HEK293 (cell line): ENCODE results near the gene HOTAIR.

ENCODE experiments used
- CTCF ChIA-PET: fragments of 350-600 bp; formaldehyde crosslinking; extraction: SDS; loops from one replicate; lab custom pipeline; 2021; ENCODE audit warnings: antibody characterized with exemption; lab: Yijun Ruan, JAX
- POLR2A ChIA-PET: fragments of 300-600 bp; formaldehyde crosslinking; extraction: SDS; loops from one replicate; lab custom pipeline; 2020; ENCODE audit warnings: antibody characterized with exemption, inconsistent platforms; lab: Yijun Ruan, JAX
- H3K27ac ChIP-seq: fragments of 200-500 bp; sonication (Bioruptor generic); 2 replicates; pipeline ENCODE4 v1.5.1; 2014; ENCODE audit warnings: low read depth, low read length, control low read depth, inconsistent platforms; ENCODE audit errors: extremely low read depth
- H3K36me3 ChIP-seq, 2 experiments: fragments of 200-500 bp in 1 of 2; sonication (Bioruptor generic) in 1 of 2; 1 replicate in 1 of 2; 2 replicates in 1 of 2; pipeline ENCODE4 v1.5.1; 2014 to 2017; ENCODE audit warnings: inconsistent platforms in 2 of 2, low read length in 2 of 2; ENCODE audit not compliant: control insufficient read depth in 2 of 2, insufficient read depth in 1 of 2
- H3K4me1 ChIP-seq: fragments of 200-500 bp; sonication (Bioruptor generic); 2 replicates; pipeline ENCODE4 v1.5.1; 2014; ENCODE audit warnings: mild to moderate bottlenecking, low read length, inconsistent platforms; ENCODE audit not compliant: control insufficient read depth, insufficient read depth
- H3K4me3 ChIP-seq: 2 replicates; pipeline ENCODE4 v1.5.1; 2011; ENCODE audit warnings: low read depth, mild to moderate bottlenecking, control low read depth, low read length, moderate library complexity
- H3K9me3 ChIP-seq: fragments of 200-500 bp; sonication (Bioruptor generic); 2 replicates; pipeline ENCODE4 v1.5.1; 2014; ENCODE audit warnings: low read depth, low read length, inconsistent platforms; ENCODE audit not compliant: control insufficient read depth, insufficient read depth
- ATF2 ChIP-seq: fragments of 450-650 bp; formaldehyde crosslinking; IDR thresholded peaks from 2 replicates; pipeline ENCODE4 v1.5.1; 2016; ENCODE audit warnings: missing biosample characterization, missing genetic modification characterization, low read depth
- CTCF ChIP-seq: fragments of 450-650 bp; formaldehyde crosslinking; IDR thresholded peaks from 2 replicates; pipeline ENCODE4 v1.5.1; 2016; ENCODE audit warnings: missing biosample characterization, missing genetic modification characterization
- ELK4 ChIP-seq: IDR thresholded peaks from 2 replicates; pipeline ENCODE4 v1.6.1; 2011; ENCODE audit warnings: mild to moderate bottlenecking, low read depth, low read length, borderline replicate concordance
- HIC1 ChIP-seq: fragments of 450-650 bp; formaldehyde crosslinking; IDR thresholded peaks from 2 replicates; pipeline ENCODE4 v1.5.1; 2016; ENCODE audit warnings: missing biosample characterization, missing genetic modification characterization
- KLF10 ChIP-seq: fragments of 450-650 bp; IDR thresholded peaks from 2 replicates; pipeline ENCODE4 v1.5.1; 2018; ENCODE audit warnings: missing biosample characterization, mild to moderate bottlenecking, missing genetic modification characterization
- KLF17 ChIP-seq: fragments of 450-650 bp; formaldehyde crosslinking; IDR thresholded peaks from 2 replicates; pipeline ENCODE4 v1.5.1; 2016; ENCODE audit warnings: missing biosample characterization, missing genetic modification characterization
- MYNN ChIP-seq: fragments of 450-650 bp; formaldehyde crosslinking; IDR thresholded peaks from 2 replicates; pipeline ENCODE4 v1.5.1; 2016; ENCODE audit warnings: missing biosample characterization, missing genetic modification characterization, borderline replicate concordance
- TRIM28 ChIP-seq: IDR thresholded peaks from 2 replicates; pipeline ENCODE4 v1.6.1; 2011; ENCODE audit warnings: low read length, control low read depth, borderline replicate concordance
- ZBTB17 ChIP-seq: fragments of 450-650 bp; formaldehyde crosslinking; IDR thresholded peaks from 2 replicates; pipeline ENCODE4 v1.5.1; 2016; ENCODE audit warnings: missing biosample characterization, missing genetic modification characterization
- ZBTB49 ChIP-seq: fragments of 450-650 bp; formaldehyde crosslinking; IDR thresholded peaks from 2 replicates; pipeline ENCODE4 v1.5.1; 2016; ENCODE audit warnings: missing biosample characterization, missing genetic modification characterization, low read depth
- ZNF132 ChIP-seq: fragments of 450-650 bp; formaldehyde crosslinking; IDR thresholded peaks from 2 replicates; pipeline ENCODE4 v1.5.1; 2017; ENCODE audit warnings: missing biosample characterization, missing genetic modification characterization, borderline replicate concordance
- ZNF175 ChIP-seq: fragments of 450-650 bp; formaldehyde crosslinking; IDR thresholded peaks from 2 replicates; pipeline ENCODE4 v1.5.1; 2016; ENCODE audit warnings: missing biosample characterization, missing genetic modification characterization
- ZNF2 ChIP-seq: fragments of 450-650 bp; formaldehyde crosslinking; IDR thresholded peaks from 2 replicates; pipeline ENCODE4 v1.5.1; 2016; ENCODE audit warnings: missing biosample characterization, missing genetic modification characterization
- ZNF335 ChIP-seq: fragments of 450-650 bp; formaldehyde crosslinking; conservative IDR thresholded peaks from 2 replicates; pipeline ENCODE4 v1.5.1; 2016; ENCODE audit warnings: missing biosample characterization, missing genetic modification characterization
- ZNF510 ChIP-seq: fragments of 450-650 bp; formaldehyde crosslinking; IDR thresholded peaks from 2 replicates; pipeline ENCODE4 v1.5.1; 2018; ENCODE audit warnings: mild to moderate bottlenecking, missing genetic modification characterization, missing biosample characterization; ENCODE audit not compliant: insufficient replicate concordance
- ZNF521 ChIP-seq: fragments of 450-650 bp; formaldehyde crosslinking; IDR thresholded peaks from 2 replicates; pipeline ENCODE4 v1.5.1; 2017; ENCODE audit warnings: missing biosample characterization, mild to moderate bottlenecking, missing genetic modification characterization
- ZNF529 ChIP-seq: fragments of 450-650 bp; formaldehyde crosslinking; IDR thresholded peaks from 2 replicates; pipeline ENCODE4 v1.5.1; 2017; ENCODE audit warnings: missing genetic modification characterization, missing biosample characterization; ENCODE audit not compliant: insufficient replicate concordance
- ZNF830 ChIP-seq: fragments of 450-650 bp; IDR thresholded peaks from 2 replicates; pipeline ENCODE4 v1.5.0; 2018; ENCODE audit warnings: missing biosample characterization, missing genetic modification characterization, low read depth, mild to moderate bottlenecking, moderate library complexity
- ZSCAN30 ChIP-seq: fragments of 450-650 bp; IDR thresholded peaks from 2 replicates; pipeline ENCODE4 v1.5.1; 2018; ENCODE audit warnings: missing biosample characterization, mild to moderate bottlenecking, missing genetic modification characterization, moderate library complexity

The HOTAIR gene

GRCh38 chr12:53948650-53949593 lies 25.8 kb downstream of the HOTAIR start:
- H3K4me3 ChIP-seq = no peak overlapping the region
- CTCF ChIA-PET = interaction anchor here (1.0 to 1.2 kb wide), 2 partner anchors 8 to 420 kb away, joined by 3 to 4 read pairs; no protein-coding TSS in a partner anchor
- TF ChIP-seq ZNF510 (no peak), MYNN (tag by site-specific recombination) (no peak), ZNF175 (tag by site-specific recombination) (no peak), ZNF521 (no peak), ZNF830 (tag by site-specific recombination) (no peak), ZSCAN30 (tag by site-specific recombination) (no peak), ZNF2 (tag by site-specific recombination) (no peak), ZNF529 (tag by site-specific recombination) (no peak), ZNF132 (no peak), ELK4 (no peak), ZBTB17 (tag by site-specific recombination) (peak; percentile 60; the same call in 1 of the 2 replicates), ZNF335 (tag by site-specific recombination) (no peak), CTCF (tag by site-specific recombination) (peak; percentile 57), HIC1 (tag by site-specific recombination) (no peak), KLF17 (tag by site-specific recombination) (no peak)
- H3K27ac ChIP-seq = no peak overlapping the region
- no peaks in the 10 kb centered on the region; the same call in 1 of the 2 replicates for H3K4me1 ChIP-seq
- no peaks in the 10 kb centered on the region for H3K9me3 ChIP-seq
- POLR2A ChIA-PET = no interaction called here
- H3K36me3 ChIP-seq = peaks cover 0 to 21% of the 10 kb centered on the region in 2 experiments; a peak in 1 of 3 replicates

GRCh38 chr12:53947743-53948142 lies 27.0 kb downstream of the HOTAIR start:
- Histone ChIP-seq H3K27ac (no peak overlapping the region), H3K4me3 (no peak overlapping the region), H3K36me3 (peaks cover 0 to 22% of the 10 kb centered on the region in 2 experiments; a peak in 1 of 3 replicates), H3K4me1 (no peaks in the 10 kb centered on the region; the same call in 1 of the 2 replicates), H3K9me3 (no peaks in the 10 kb centered on the region)
- CTCF ChIA-PET = no interaction called here
- POLR2A ChIA-PET = no interaction called here
- TF ChIP-seq TRIM28 (no peak), ZBTB49 (tag by site-specific recombination) (no peak), ATF2 (tag by site-specific recombination) (no peak), KLF10 (no peak)
- TF ChIP-seq, all 188 proteins: peak for 0
